ENCODE data around the gene CUZD1.
"Not testable (repeated sequence)": the region's sequence is repeated elsewhere in the genome, so short reads cannot be mapped to it uniquely, and the experiment has no call there.

CUZD1 gene

DNA sequence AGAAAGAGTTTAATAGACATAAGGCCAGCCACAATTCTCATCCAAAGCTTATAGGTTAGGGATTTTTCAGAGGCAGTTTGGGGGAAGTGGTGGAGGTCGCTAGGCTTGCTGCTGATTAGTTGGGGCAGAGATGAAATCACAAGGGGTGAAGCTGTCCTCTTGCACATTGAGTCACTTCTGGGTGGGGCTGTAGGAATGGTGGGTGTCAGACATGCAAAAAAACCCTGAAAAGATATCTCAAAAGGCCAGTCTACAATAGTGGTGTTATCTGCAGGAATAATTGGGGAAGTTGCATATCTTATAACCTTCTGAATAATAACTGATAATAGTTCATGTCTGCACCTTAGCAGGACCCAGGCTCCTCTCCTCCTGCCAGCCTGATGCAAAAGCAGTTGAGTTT, 31.6 kb upstream of the CUZD1 start:
- DNase-seq (ENCODE audit: extremely low read depth, low read depth) = no peak
- TF ChIP-seq, protein P1, sequence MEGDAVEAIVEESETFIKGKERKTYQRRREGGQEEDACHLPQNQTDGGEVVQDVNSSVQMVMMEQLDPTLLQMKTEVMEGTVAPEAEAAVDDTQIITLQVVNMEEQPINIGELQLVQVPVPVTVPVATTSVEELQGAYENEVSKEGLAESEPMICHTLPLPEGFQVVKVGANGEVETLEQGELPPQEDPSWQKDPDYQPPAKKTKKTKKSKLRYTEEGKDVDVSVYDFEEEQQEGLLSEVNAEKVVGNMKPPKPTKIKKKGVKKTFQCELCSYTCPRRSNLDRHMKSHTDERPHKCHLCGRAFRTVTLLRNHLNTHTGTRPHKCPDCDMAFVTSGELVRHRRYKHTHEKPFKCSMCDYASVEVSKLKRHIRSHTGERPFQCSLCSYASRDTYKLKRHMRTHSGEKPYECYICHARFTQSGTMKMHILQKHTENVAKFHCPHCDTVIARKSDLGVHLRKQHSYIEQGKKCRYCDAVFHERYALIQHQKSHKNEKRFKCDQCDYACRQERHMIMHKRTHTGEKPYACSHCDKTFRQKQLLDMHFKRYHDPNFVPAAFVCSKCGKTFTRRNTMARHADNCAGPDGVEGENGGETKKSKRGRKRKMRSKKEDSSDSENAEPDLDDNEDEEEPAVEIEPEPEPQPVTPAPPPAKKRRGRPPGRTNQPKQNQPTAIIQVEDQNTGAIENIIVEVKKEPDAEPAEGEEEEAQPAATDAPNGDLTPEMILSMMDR (IDR thresholded peaks at IDR 0.05; ENCODE audit: low read depth, low read length) = no peak

DNA sequence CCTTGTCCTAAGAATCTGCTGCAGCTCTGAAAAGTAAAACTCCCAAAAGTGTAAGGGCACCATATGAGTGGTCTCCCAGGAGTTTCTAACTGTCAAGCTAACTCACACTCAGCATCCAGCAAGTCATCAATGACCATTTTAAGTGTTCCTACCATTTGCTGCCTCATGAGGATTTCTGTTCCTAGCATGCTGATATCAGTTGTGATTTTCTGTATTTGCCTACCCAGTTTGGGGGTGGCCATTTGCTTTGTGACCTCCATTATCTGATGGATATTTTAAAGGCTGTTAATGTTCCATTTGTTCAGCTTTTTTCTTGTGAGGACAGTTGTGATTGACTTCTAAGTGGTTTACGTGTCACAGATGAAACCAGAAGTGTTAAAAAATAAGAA, 30.8 kb upstream of the CUZD1 start:
- TF ChIP-seq, protein P1 (IDR thresholded peaks at IDR 0.05; ENCODE audit: low read depth, low read length) = no peak
- no peak for DNase-seq (ENCODE audit: extremely low read depth, low read depth)

DNA sequence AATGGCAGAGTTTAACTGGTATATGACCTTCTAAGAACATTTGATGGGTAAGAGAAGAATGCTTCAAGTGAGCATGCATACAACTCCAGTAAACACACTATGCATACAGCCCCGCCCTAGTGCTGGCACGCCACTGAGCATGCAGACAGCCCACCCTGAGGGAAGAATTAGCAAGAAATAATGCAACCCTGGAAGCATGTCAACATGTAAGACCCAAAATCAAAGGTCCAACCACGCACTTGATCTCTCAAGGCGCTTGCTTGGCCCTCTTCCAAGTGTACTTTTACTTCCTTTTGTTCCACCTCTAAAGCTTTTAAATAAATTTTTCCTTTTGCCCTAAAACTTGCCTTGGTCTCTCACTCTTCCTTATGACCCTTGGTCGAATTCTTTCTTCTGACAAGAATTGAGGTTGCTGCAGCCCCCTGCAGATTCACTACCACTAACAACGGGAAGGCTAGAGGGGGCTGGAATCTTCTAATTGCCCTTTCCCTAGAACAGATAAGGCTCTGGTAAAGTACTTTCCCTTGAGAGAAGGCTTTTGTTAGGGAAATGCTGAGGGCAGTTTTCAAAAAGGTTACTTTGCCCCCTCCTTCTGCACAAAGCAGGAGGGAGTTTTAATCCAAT, 30.3 kb upstream of the CUZD1 start:
- TF ChIP-seq, protein P1 (IDR thresholded peaks at IDR 0.05; ENCODE audit: low read depth, low read length) = no peak
- no peak for DNase-seq (ENCODE audit: extremely low read depth, low read depth)

DNA sequence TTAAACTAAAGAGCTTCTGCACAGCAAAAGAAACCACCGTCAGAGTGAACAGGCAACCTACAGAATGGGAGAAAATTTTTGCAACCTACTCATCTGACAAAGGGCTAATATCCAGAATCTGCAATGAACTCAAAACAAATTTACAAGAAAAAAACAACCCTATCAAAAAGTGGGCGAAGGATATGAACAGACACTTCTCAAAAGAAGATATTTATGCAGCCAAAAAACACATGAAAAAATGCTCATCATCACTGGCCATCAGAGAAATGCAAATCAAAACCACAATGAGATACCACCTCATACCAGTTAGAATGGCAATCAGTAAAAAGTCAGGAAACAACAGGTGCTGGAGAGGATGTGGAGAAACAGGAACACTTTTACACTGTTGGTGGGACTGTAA, 26.3 kb upstream of the CUZD1 start:
- not testable (repeated sequence) for DNase-seq (ENCODE audit: extremely low read depth, low read depth)

DNA sequence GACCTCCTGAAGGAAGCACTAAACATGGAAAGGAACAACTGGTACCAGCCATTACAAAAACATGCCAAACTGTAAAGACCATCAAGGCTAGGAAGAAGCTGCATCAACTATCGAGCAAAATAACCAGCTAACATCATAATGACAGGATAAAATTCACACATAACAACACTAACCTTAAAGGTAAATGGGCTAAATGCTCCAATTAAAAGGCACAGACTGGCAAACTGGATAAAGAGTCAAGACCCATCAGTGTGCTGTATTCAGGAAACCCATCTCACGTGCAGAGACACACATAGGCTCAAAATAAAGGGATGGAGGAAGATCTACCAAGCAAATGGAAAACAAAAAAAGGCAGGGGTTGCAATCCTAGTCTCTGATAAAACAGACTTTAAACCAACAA, 23.1 kb upstream of the CUZD1 start:
- DNase-seq (ENCODE audit: extremely low read depth, low read depth) = not testable (repeated sequence)

DNA sequence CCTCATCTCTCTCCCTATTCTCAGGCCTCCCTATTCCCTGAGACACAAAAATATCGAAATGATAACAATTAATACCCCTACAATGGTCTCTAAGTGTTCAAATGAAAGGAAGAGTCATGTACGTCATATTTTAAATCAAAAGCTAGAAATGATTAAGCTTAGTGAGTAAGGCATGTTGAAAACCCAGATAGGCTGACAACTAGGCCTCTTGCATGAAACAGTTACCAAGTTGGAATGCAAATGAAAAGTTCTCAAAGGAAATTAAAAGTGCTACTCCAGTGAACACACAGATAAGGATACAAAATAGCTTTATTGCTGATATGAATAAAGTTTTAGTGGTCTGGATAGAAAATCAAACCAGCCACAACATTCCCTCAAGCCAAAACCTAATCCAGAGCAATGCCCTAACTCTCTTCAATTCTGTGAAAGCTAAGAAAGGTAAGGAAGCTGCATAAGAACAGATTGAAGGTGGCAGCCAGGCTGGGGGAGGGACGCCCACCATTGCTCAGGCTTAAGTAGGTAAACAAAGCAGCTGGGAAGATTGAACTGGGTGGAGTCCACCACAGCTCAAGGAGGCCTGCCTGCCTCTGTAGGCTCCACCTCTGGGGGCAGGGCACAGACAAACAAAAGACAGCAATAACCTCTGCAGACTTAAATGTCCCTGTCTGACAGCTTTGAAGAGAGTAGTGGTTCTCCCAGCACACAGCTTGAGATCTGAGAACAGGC, 21.3 kb upstream of the CUZD1 start:
- DNase-seq (ENCODE audit: extremely low read depth, low read depth) = not testable (repeated sequence)

DNA sequence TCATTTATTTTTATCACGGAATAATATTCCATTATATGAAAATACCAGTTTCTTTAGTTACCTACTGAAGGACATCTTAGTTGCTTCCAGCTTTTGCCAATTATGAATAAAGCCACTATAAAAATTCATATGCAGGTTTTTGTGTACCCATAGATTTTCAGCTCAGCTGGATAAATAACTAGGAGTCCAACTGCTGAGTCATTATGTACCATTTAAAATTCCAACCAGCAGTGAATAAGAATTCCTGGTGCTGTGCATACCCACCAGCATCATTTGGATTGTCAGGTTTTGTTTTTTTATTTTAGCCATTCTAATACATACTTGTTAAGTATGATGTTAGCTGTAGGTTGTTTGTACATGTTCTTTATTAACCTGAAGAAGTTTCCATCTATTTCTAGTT, 19.2 kb upstream of the CUZD1 start:
- DNase-seq (ENCODE audit: extremely low read depth, low read depth) = no peak
- TF ChIP-seq, protein P1 (IDR thresholded peaks at IDR 0.05; ENCODE audit: low read depth, low read length) = no peak

DNA sequence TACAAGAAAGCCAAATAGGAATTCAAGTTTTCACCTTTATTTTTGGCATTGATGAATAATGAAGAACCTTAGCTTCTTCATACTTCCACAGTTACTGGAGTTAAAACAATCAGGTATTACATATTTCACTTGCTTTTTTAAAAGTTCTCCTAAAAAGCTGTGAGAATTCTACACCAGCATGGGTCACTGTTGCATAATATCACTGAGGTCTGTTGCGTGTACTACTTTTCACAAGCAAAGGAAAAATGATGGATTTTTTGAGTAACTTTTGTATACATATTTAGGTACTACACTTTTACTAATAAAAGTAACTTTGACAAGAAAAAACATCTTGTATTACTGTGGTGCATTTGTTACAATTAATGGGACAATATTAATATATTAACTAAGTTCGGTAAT, 18.5 kb upstream of the CUZD1 start:
- no peak for DNase-seq (ENCODE audit: extremely low read depth, low read depth)
- TF ChIP-seq, protein P1 (IDR thresholded peaks at IDR 0.05; ENCODE audit: low read depth, low read length) = no peak
